ENCODE measurements around the gene RETSAT.
"Not testable (repeated sequence)": the region's sequence is repeated elsewhere in the genome, so short reads cannot be mapped to it uniquely, and the experiment has no call there.

The RETSAT gene

GRCh38 chr2:85354286-85355072 lies at the start of gene RETSAT, which contains the start of gene ELMOD3:
TSS of gene RETSAT (minus strand) at chr2:85354528. CDS start at chr2:85354507, 21 bp downstream.
TSS of gene ELMOD3 (plus strand) at chr2:85354769. CDS start at chr2:85357199, 2,430 bp downstream.
- DNase-seq (ENCODE audit: low spot score) = peak; percentile 99

GRCh38 chr2:85401844-85402243 lies 47.5 kb upstream of the RETSAT start:
- no peak for DNase-seq (ENCODE audit: low spot score)

- no peak for DNase-seq (ENCODE audit: low spot score)
Observed at GRCh38 chr2:85401464-85401805, 47.1 kb upstream of the RETSAT start.

DNA sequence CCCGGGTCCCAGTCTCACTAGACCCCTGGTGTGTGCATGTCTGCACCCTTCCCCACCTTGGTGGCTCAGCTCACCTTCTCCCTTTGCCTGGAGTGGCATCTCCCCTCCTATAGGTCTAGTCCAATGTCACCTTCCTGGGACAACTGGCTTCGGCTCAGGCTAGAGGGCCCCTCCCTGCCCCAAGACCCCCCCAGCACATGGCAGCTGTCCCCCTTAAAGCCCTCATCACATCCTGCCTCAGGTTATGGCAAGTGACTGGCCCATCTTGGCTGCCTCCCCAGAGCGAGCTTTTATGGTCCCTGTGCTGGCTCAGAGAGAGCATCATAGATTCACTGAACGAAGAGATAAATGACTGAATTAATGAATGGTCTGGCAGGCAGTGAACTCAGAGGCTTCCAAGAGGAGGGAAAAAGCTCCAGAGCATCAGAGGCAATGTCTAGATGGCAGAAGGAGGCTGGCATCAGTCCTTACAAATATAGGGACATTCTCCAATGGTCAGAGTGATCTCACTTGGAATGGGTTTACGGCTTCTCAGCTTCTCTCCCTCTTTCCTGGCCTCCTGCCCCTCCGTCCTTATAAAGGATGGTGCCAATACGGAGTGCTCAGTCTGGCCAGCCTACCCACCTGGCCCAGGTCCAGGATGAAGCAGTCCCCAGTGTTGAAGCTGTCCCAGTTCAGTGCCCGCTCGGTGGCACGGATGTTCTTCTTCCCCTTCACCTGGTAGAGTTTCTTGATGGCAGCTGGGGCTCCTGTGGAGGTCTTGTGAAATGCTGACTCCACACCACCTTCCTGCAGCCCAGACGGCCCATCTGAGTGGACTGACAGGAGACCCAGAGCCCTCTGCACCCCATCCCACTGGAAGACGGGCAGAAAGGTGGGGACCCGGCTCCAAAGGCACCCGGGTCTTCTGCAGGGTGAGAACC lies 46.5 kb upstream of the RETSAT start:
- peak; percentile 92 for DNase-seq (ENCODE audit: low spot score)

GRCh38 chr2:85400023-85400422 lies 45.7 kb upstream of the RETSAT start:
- no peak for DNase-seq (ENCODE audit: low spot score)

- no peak for DNase-seq (ENCODE audit: low spot score)
Observed at GRCh38 chr2:85399183-85399455, 44.8 kb upstream of the RETSAT start.

DNA sequence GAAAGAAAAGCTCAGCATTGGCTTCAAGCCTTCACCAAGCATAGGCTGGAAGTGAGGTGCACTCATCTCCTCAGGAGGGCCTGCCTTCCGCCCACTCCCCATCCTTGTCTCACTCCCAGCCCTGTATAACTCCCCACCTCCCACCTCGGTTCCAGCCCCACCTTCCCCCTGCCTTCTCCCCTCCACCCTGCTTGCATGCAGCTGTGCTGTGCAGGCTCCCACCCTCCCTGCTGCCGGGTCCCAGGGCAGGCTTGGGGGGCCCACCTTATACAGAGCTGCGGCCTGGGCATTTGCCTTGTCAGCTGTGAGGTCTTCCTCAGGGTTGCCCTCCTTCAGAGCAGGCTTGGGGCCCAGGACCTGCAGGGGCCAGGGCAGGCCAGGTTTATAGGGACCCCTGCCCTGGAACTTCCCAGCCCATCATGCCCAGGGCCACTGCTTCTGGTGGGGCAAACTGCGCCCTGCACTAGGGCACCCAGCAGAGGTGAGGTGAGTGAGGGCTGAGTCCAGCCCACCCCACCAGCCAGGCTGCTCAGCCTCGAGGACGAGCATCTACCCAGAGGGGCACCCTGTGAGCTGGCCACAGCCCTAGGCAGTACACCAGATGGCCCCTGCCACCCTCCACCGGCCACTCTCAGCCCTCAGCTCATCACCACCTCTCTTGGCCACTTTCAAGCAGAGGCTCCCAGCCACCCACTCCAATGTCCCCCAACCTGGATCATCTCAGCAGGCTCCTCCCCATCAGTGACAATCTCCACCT lies 44.3 kb upstream of the RETSAT start:
- DNase-seq (ENCODE audit: low spot score) = no peak

DNA sequence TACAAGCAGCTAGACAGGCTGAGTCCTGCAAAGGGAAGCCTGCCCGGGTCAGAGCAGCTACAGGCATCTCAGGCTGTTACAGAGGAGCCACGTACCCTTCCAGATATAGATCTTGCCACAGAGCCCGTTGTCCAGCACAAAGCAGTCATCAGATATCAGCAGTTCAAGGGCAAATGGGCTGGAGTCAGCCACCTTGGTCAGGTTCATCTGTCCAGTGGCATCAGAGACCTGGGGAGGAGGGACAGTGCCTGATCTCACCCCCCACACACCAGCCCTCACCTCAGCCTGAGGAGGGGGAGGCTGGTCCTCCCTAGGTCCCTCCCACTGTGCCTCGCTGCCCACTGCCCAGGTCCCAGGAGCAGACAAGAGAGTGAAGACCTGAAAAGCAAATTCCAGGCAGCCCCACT lies 43.6 kb upstream of the RETSAT start:
- DNase-seq (ENCODE audit: low spot score) = no peak

- no peak for DNase-seq (ENCODE audit: low spot score)
Observed at GRCh38 chr2:85396531-85397470, 42.5 kb upstream of the RETSAT start.

- no peak for DNase-seq (ENCODE audit: low spot score)
Observed at GRCh38 chr2:85395912-85396475, 41.7 kb upstream of the RETSAT start.

- DNase-seq (ENCODE audit: low spot score) = no peak
Observed at GRCh38 chr2:85394976-85395375, 40.6 kb upstream of the RETSAT start.

DNA sequence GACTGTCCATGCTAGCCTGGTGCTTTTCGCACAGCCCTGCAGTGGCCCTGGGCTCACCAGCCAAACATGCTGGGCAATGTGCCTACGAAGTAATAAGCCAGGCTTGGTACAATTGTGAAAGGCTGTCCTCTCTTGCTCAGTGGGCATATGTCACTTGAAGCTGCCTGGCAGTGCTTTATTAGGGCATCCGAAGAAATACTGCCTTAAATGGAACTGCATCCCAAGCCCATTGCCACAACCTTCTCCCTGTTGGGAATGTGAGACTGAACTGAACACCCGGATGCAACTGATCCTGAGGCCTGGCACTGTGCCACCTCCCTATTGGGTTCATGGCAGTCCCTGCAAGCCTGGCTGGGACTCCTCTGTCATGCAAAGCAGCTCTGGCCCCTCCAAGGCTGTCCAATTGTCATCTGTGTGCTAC lies 39.9 kb upstream of the RETSAT start:
- peak; percentile 91 for DNase-seq (ENCODE audit: low spot score)

- no peak for DNase-seq (ENCODE audit: low spot score)
Observed at GRCh38 chr2:85393836-85394235, 39.5 kb upstream of the RETSAT start.

DNA sequence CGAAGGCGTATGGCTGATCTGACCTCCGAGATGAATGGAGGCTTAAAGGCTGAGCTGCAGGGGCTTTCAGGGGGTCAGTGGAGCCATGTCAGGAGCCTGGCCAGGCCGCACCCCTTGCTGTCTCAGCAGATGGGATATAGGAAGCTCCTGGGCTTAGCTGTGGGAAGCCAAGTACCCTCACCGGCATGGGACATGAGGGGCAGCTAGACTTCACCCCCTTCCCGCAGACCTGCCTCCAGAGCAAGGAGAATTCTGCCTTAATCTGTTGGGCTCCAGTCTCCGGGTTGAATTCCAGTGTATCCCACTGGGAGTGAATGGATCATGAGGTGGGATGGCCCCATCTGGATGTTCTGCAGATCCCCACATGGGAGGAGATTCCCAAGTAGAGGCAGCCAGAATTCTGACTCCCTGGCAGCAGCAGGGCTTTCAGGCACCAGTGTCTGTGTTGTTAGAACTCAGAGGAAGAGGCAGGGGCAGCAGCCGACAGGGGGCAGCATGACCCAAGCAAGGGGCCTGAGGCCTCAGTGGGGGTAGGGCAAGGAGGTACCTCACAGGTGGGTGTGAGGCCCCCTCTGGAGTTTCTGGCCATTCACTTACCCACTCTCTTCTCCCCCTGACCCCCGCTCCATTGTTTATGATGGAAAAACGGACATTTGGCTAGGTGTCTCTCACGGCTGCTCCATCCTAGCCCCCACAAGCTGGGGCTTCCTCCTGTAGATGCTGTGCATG lies 36.8 kb upstream of the RETSAT start:
- peak; percentile 37 for DNase-seq (ENCODE audit: low spot score)

- no peak for DNase-seq (ENCODE audit: low spot score)
Observed at GRCh38 chr2:85388878-85389538, 34.7 kb upstream of the RETSAT start.

DNA sequence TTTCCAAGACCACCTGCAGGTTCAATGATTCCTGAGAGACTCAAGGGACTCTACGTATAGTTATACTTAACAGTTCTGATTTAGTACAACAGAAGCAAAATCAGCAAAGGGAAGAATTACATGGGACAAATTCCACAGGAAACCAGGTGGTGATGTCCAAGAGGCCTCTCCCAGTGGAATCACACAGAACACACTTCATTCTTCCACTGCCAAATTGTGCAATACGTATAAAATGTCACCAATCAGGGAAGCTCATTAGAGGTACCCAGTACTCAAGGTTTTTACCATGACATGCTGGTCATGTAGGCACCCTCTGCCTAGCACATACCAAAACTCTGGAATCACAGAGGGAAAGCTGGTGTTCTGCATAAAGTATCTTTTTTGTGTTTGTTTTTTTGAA lies 33.4 kb upstream of the RETSAT start:
- no peak for DNase-seq (ENCODE audit: low spot score)

DNA sequence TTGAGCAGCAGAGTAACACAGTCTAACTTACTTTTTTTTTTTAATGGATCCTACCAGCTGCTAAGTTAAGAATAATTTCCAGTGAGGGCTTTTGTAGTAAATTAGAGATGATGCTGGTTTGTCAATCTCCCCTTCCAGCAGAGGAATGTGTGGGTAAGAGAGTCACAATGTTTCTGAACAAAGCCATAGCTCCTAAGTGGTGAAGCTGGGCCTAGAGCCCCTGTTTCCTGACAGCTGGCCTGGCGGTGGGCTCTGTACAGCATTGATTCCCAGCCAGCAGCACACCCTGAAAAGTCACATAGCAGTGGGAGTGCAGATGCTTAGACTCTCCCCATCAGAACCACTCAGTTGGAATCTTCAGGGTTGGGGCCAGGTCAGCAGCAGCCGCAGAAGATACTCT lies 31.4 kb upstream of the RETSAT start:
- DNase-seq (ENCODE audit: low spot score) = no peak

- no peak for DNase-seq (ENCODE audit: low spot score)
Observed at GRCh38 chr2:85383850-85384249, 29.5 kb upstream of the RETSAT start.

- not testable (repeated sequence) for DNase-seq (ENCODE audit: low spot score)
Observed at GRCh38 chr2:85383151-85383550, 28.8 kb upstream of the RETSAT start.

DNA sequence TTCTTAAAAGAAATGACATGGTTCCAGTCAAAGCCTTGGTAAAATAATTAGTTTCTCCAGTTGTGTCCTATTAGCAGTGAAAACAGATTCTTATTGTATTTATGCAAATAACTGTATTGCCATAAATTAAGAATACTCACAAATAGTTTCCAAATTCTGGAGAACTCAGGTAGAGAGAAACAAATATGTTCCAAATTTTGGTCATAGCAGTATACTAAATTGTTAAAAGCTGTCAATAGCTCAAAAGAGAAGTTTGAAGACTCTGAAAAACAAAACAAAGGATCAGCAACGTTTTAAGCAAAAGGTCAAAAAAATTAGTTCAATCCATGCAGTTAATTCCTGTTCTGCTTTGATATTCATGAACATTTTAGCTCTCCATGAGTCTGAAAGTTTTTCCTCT lies 25.7 kb upstream of the RETSAT start:
- DNase-seq (ENCODE audit: low spot score) = no peak

Data from cerebellar cortex (tissue), 1 donor.